H1 (cell line): Measurements from ENCODE around the gene MRRF. TPM values are rescaled to one million over a fixed set of nuclear protein-coding genes. Genes with fewer than 3 reads are reported as not detected.

ENCODE experiments used
- CTCF ChIA-PET: fragments of 300-600 bp; sonication (Branson Sonifier 250); formaldehyde crosslinking; loops from one replicate; lab custom pipeline; 2021; ENCODE audit not compliant: partially characterized antibody; lab: Charles Lee
- POLR2A ChIA-PET: fragments of 300-600 bp; sonication (Branson Sonifier 250); formaldehyde crosslinking; loops from one replicate; lab custom pipeline; 2021; ENCODE audit warnings: inconsistent platforms; ENCODE audit not compliant: partially characterized antibody; lab: Charles Lee
- DNase-seq, 2 experiments: peaks; one replicate each; pipeline versions ENCODE4 v3.0.0 to v3.0.0-alpha.2; 2010 to 2022; ENCODE audit warnings: low spot score in 2 of 2, low read depth in 1 of 2, mixed read lengths in 1 of 2
- FAIRE-seq: peaks from 2 replicates; lab custom pipeline; 2011; peaks lifted over from hg19 to GRCh38; lab: Jason Lieb, UNC
- H2AFZ ChIP-seq: 2 replicates; pipeline ENCODE4 v1.8.1; 2012; ENCODE audit warnings: low read length, inconsistent platforms
- H2AK5ac ChIP-seq: 2 replicates; pipeline ENCODE4 v1.6.1; 2013; ENCODE audit warnings: low read depth, low read length
- H2BK120ac ChIP-seq: replicated peaks from 2 replicates; pipeline ENCODE3; 2013; ENCODE audit warnings: low read depth, low read length, inconsistent platforms
- H2BK12ac ChIP-seq: 2 replicates; pipeline ENCODE4 v1.6.1; 2013; ENCODE audit warnings: low read depth, low read length
- H2BK15ac ChIP-seq: 2 replicates; pipeline ENCODE4 v1.6.1; 2013; ENCODE audit warnings: low read length
- H2BK20ac ChIP-seq: 2 replicates; pipeline ENCODE4 v1.6.1; 2013; ENCODE audit warnings: low read length
- H2BK5ac ChIP-seq: 2 replicates; pipeline ENCODE4 v1.6.1; 2013; ENCODE audit warnings: low read depth, low read length
- H3K14ac ChIP-seq: 2 replicates; pipeline ENCODE4 v1.6.1; 2013; ENCODE audit warnings: inconsistent platforms; ENCODE audit not compliant: insufficient read length
- H3K18ac ChIP-seq: 2 replicates; pipeline ENCODE4 v1.6.1; 2013; ENCODE audit warnings: low read length; ENCODE audit errors: extremely low read depth
- H3K23ac ChIP-seq: 2 replicates; pipeline ENCODE4 v1.6.1; 2013; ENCODE audit warnings: inconsistent platforms; ENCODE audit not compliant: insufficient read length
- H3K23me2 ChIP-seq: 2 replicates; pipeline ENCODE4 v1.6.1; 2013; ENCODE audit warnings: low read depth, low read length
- H3K27ac ChIP-seq: 2 replicates; pipeline ENCODE4 v1.6.1; 2011; ENCODE audit warnings: low read depth, low read length, inconsistent platforms
- H3K27me3 ChIP-seq, 4 experiments: replicated peaks in 1 of 4; 1 replicate in 1 of 4; 2 replicates in 3 of 4; pipeline versions ENCODE4 v1.6.1 to v1.8.1; 2011 to 2013; ENCODE audit warnings: low read length in 3 of 4, mild to moderate bottlenecking in 3 of 4, inconsistent platforms in 2 of 4, mixed read lengths in 2 of 4, moderate library complexity in 1 of 4; ENCODE audit not compliant: control insufficient read depth in 3 of 4, insufficient read depth in 3 of 4; ENCODE audit errors: extremely low read depth in 1 of 4
- H3K36me3 ChIP-seq, 4 experiments: 2 replicates each; pipeline versions ENCODE4 v1.6.1 to v1.8.1; 2011 to 2013; ENCODE audit warnings: mild to moderate bottlenecking in 4 of 4, low read length in 3 of 4, moderate library complexity in 2 of 4, control low read depth in 1 of 4, inconsistent platforms in 1 of 4; ENCODE audit not compliant: insufficient read depth in 4 of 4, control insufficient read depth in 2 of 4
- H3K4ac ChIP-seq: replicated peaks from 2 replicates; pipeline ENCODE3; 2013; ENCODE audit warnings: low read length, low read depth, mixed read lengths, inconsistent platforms; ENCODE audit not compliant: insufficient read length
- H3K4me1 ChIP-seq, 4 experiments: replicated peaks in 1 of 4; 1 replicate in 1 of 4; 2 replicates in 3 of 4; pipeline versions ENCODE4 v1.6.1 to v1.8.1; 2011 to 2013; ENCODE audit warnings: low read length in 3 of 4, inconsistent platforms in 2 of 4, mixed read lengths in 1 of 4; ENCODE audit not compliant: insufficient read depth in 4 of 4, control insufficient read depth in 3 of 4
- H3K4me2 ChIP-seq, 2 experiments: 2 replicates each; pipeline versions ENCODE4 v1.6.1 to v1.8.1; 2011 to 2013; ENCODE audit warnings: low read depth in 2 of 2, low read length in 2 of 2, control low read depth in 1 of 2, inconsistent platforms in 1 of 2, mild to moderate bottlenecking in 1 of 2; ENCODE audit not compliant: insufficient read depth in 1 of 2
- H3K4me3 ChIP-seq, 4 experiments: fragments of 200-600, 300-600 bp in 1 of 4; sonication (generic), shearing (Covaris generic), sonication (Bioruptor Twin) in 1 of 4; 2 replicates each; pipeline versions ENCODE4 v1.5.1 to v1.8.1; 2011 to 2016; ENCODE audit warnings: low read length in 4 of 4, low read depth in 3 of 4, control low read depth in 2 of 4, inconsistent platforms in 2 of 4, mild to moderate bottlenecking in 2 of 4, mixed read lengths in 1 of 4, moderate library complexity in 1 of 4; ENCODE audit not compliant: insufficient read depth in 2 of 4; ENCODE audit errors: extremely low read depth in 1 of 4
- H3K56ac ChIP-seq: replicated peaks from 2 replicates; pipeline ENCODE3; 2013; ENCODE audit warnings: low read depth, mild to moderate bottlenecking, mixed read lengths, low read length, inconsistent platforms; ENCODE audit not compliant: insufficient read length
- H3K79me1 ChIP-seq: 2 replicates; pipeline ENCODE4 v1.6.1; 2013; ENCODE audit warnings: low read depth, low read length, control low read depth
- H3K79me2 ChIP-seq, 2 experiments: 2 replicates each; pipeline versions ENCODE4 v1.6.1 to v1.8.1; 2012 to 2013; ENCODE audit warnings: low read length in 2 of 2, mild to moderate bottlenecking in 2 of 2, inconsistent platforms in 1 of 2; ENCODE audit not compliant: insufficient read depth in 2 of 2, control insufficient read depth in 1 of 2
- H3K9ac ChIP-seq, 4 experiments: replicated peaks in 1 of 4; 1 replicate in 1 of 4; 2 replicates in 3 of 4; pipeline versions ENCODE4 v1.6.1 to v1.8.1; 2011 to 2013; ENCODE audit warnings: low read depth in 3 of 4, low read length in 3 of 4, control low read depth in 2 of 4, mild to moderate bottlenecking in 2 of 4, moderate library complexity in 2 of 4, inconsistent platforms in 1 of 4; ENCODE audit errors: extremely low read depth in 1 of 4
- H3K9me3 ChIP-seq, 2 experiments: 2 replicates each; pipeline versions ENCODE4 v1.6.1 to v1.8.1; 2012 to 2013; ENCODE audit warnings: mild to moderate bottlenecking in 2 of 2, moderate library complexity in 2 of 2, control low read depth in 1 of 2, inconsistent platforms in 1 of 2, low read depth in 1 of 2, low read length in 1 of 2, mixed read lengths in 1 of 2; ENCODE audit not compliant: insufficient read depth in 2 of 2
- H4K20me1 ChIP-seq, 2 experiments: replicated peaks in 1 of 2; 2 replicates each; pipeline versions ENCODE3 to v1.8.1; 2011 to 2013; ENCODE audit warnings: inconsistent platforms in 2 of 2, low read length in 2 of 2, mild to moderate bottlenecking in 1 of 2; ENCODE audit not compliant: insufficient read depth in 2 of 2, control insufficient read depth in 1 of 2
- H4K5ac ChIP-seq: 2 replicates; pipeline ENCODE4 v1.6.1; 2013; ENCODE audit warnings: low read length, low read depth, mixed read lengths, inconsistent platforms; ENCODE audit not compliant: insufficient read length
- H4K8ac ChIP-seq: 2 replicates; pipeline ENCODE4 v1.8.0; 2013; ENCODE audit warnings: mild to moderate bottlenecking, moderate library complexity, low read length, inconsistent platforms; ENCODE audit not compliant: insufficient read depth; ENCODE audit errors: extremely low read depth
- H4K91ac ChIP-seq: replicated peaks from 2 replicates; pipeline ENCODE3; 2013; ENCODE audit warnings: low read length, mixed read lengths, inconsistent platforms; ENCODE audit not compliant: insufficient read length
- EZH2 ChIP-seq: fragments of 200-600 bp; sonication (generic); IDR thresholded peaks from 2 replicates; pipeline ENCODE4 v1.7.1; 2012; ENCODE audit warnings: low read depth, mild to moderate bottlenecking, moderate library complexity, low read length, inconsistent platforms; ENCODE audit not compliant: severe bottlenecking
- JUN ChIP-seq: IDR thresholded peaks from 2 replicates; pipeline ENCODE4 v1.6.1; 2011; ENCODE audit warnings: low read depth, mild to moderate bottlenecking, improper control_type of control experiment, low read length
- KDM4A ChIP-seq: IDR thresholded peaks from one replicate; pipeline ENCODE4 v1.7.1; 2012; ENCODE audit warnings: low read depth, mild to moderate bottlenecking, moderate library complexity, low read length, inconsistent platforms; ENCODE audit not compliant: severe bottlenecking
- RBBP5 ChIP-seq: IDR thresholded peaks from 2 replicates; pipeline ENCODE4 v1.7.1; 2012; ENCODE audit warnings: low read depth, mild to moderate bottlenecking, inconsistent platforms, low read length, moderate library complexity, borderline replicate concordance
- RNF2 ChIP-seq: fragments of 200-900, 300-1000 bp; sonication (generic); IDR thresholded peaks from 2 replicates; pipeline ENCODE4 v1.7.1; 2016; ENCODE audit warnings: borderline replicate concordance, low read depth, mild to moderate bottlenecking, antibody characterized with exemption, low read length; ENCODE audit not compliant: poor library complexity, severe bottlenecking; ENCODE audit errors: missing control alignments
- TBP ChIP-seq: IDR thresholded peaks from 2 replicates; pipeline ENCODE4 v1.6.1; 2011; ENCODE audit warnings: low read depth, low read length, improper control_type of control experiment
- TCF12 ChIP-seq: IDR thresholded peaks from 2 replicates; pipeline ENCODE4 v1.6.1; 2011; ENCODE audit warnings: low read depth, mild to moderate bottlenecking, low read length
- TEAD4 ChIP-seq: IDR thresholded peaks from 2 replicates; pipeline ENCODE4 v1.6.1; 2012; ENCODE audit warnings: low read depth, low read length, inconsistent platforms, mixed read lengths
- WGBS, 2 experiments: shearing (Covaris generic) in 1 of 2; methylation state at CpG; one replicate each; pipeline versions ENCODE4 v1.1.6 to v1.1.7; 2013 to 2015; ENCODE audit warnings: low lambda C conversion rate in 2 of 2, mixed read lengths in 2 of 2, inconsistent platforms in 1 of 2, low coverage in 1 of 2, missing lambda C conversion rate in 1 of 2; ENCODE audit not compliant: insufficient replicate concordance in 2 of 2, insufficient coverage in 1 of 2, insufficient read length in 1 of 2; ENCODE audit errors: extremely low coverage in 1 of 2, missing lambda C conversion rate in 1 of 2; 5-methylcytosine and 5-hydroxymethylcytosine counted together
- polyA plus RNA-seq, 7 experiments: library from polyadenylated mRNA; depleted of rRNA in 3 of 7; stranded (reverse) in 5 of 7; unstranded in 2 of 7; fragments of >200 nt in 5 of 7; fragments of 200-250 nt in 2 of 7; gene quantifications; 1 replicate in 5 of 7; 2 replicates in 1 of 7; 4 replicates in 1 of 7; pipeline versions ENCODE4 v1.2.1 to v1.2.3, GENCODE V29; 2011 to 2013; ENCODE audit warnings: missing spikeins in 2 of 7, mixed read lengths in 2 of 7
- total RNA-seq: library from RNA; stranded (reverse); fragmentation: NEBNext Ultra II Directional; extraction: Animal tissue kit (Norgen Biotek cat#: 25700); gene quantifications from 2 replicates; pipeline ENCODE4 v1.2.1, GENCODE V29; 2021
- TF ChIP-seq, protein P1 (sequence below): IDR thresholded peaks from 2 replicates; pipeline ENCODE4 v1.6.1; 2011; ENCODE audit warnings: low read depth, mild to moderate bottlenecking, low read length; ENCODE audit not compliant: insufficient read depth

The MRRF gene
- total and polyA plus RNA-seq, 2 of the 8 experiments (the other 6 are each of a cell fraction or from before 2014, with no cell fraction given) = 29.4 to 47.8 TPM

DNA sequence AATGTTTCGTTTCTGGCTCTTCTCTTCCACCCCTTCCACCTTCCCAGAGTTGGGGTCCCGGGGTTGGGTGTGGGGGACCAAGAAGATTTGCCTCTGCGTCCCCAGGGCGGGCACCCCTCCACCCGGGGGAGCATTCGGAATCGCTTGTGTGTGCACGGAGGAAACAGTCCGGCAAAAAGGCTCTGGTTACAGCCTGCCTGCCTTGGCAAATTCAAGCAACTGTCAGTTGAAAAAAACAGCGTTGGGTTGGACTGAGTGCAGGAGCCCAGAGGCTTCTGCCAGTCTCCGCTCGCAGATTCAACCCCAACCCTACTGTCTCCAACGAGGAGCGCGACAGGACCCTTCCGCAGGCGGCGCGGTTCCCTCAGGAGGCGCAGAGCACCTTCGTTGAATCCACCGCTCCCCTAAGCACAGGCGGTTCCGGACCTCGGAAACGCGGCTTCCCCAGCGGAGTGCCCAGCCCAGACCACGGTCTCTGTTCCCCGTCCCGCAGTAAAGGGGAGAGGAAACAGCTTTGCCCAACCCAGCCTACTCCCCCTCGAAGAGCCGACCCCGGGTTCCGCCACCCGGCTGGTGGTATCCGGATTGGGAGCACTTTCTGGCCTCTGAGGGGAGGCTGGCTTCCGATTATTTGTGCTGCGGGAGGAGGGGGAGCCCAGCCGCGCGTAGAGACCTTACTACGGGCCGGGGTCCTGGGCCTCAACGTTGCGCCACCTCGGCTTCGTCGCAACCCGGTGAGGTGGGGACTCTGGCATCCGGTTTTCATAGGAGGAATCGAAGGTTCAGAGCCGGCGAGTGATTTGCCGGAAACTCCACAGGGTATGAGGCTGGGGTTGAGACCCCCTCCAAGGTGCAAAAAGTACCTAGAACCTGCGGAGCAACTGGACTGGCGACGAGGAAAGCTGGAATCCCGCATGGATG, 45.5 kb upstream of the MRRF start:
- Histone ChIP-seq H4K91ac (no peak overlapping the region), H3K4me1 (peaks cover 5 to 46% (median 34%) of the 10 kb centered on the region in 4 experiments), H2BK20ac (no peak overlapping the region), H3K56ac (no peak overlapping the region), H3K79me2 (no peaks in the 10 kb centered on the region), H4K20me1 (peaks cover 12 to 21% of the 10 kb centered on the region in 2 experiments), H3K4me2 (peak overlapping the region; percentile 80 to 87), H3K79me1 (no peaks in the 10 kb centered on the region; the same call in 1 of the 2 replicates), H3K23ac (no peak overlapping the region), H3K18ac (no peak overlapping the region; the same call in 1 of the 2 replicates), H2BK5ac (peak overlapping the region; percentile 52; the same call in 1 of the 2 replicates), H4K8ac (peak overlapping the region; percentile 1; the same call in 1 of the 2 replicates), H3K27ac (no peak overlapping the region), H3K27me3 (peaks cover 87 to 100% (median 97%) of the 10 kb centered on the region in 4 experiments), H3K36me3 (no peaks in the 10 kb centered on the region; a peak in 1 of 8 replicates), H2AK5ac (no peak overlapping the region), H3K9ac (no peak overlapping the region), H3K4me3 (peak overlapping the region; percentile 3 to 59 (median 40); a peak in 7 of 8 replicates), H3K14ac (no peak overlapping the region), H2AFZ (no peak overlapping the region), H2BK15ac (no peak overlapping the region), H2BK12ac (peak overlapping the region; percentile 95; the same call in 1 of the 2 replicates), H3K4ac (no peak overlapping the region), H3K9me3 (no peaks in the 10 kb centered on the region), H4K5ac (no peak overlapping the region), H3K23me2 (peaks cover 28% of the 10 kb centered on the region; the same call in 1 of the 2 replicates), H2BK120ac (no peak overlapping the region)
- CTCF ChIA-PET = no interaction called here
- peak in 1 of 2 experiments; percentile 75 for DNase-seq
- no peak for FAIRE-seq
- WGBS, 2 experiments = 2% methylated on average over 58 of the region's 59 CpGs; no CpG with 5 or more reads in 1 of the 2 experiments
- POLR2A ChIA-PET = interaction anchor here (0.5 kb wide), 1 partner anchor 652 kb away, joined by 3 read pairs; no protein-coding TSS in a partner anchor
- TF ChIP-seq TBP (no peak), TEAD4 (no peak), KDM4A (peak; percentile 60), EZH2 (peak; percentile 97), RNF2 (peak; percentile 93), TCF12 (0 out of 2 replicates have a peak, but pooled peaks have one; percentile 25), JUN (no peak), RBBP5 (peak; percentile 49; the same call in 1 of the 2 replicates)
- TF ChIP-seq, protein P1, sequence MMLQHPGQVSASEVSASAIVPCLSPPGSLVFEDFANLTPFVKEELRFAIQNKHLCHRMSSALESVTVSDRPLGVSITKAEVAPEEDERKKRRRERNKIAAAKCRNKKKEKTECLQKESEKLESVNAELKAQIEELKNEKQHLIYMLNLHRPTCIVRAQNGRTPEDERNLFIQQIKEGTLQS = no peak
